Gastroesophageal sphincter (tissue), 4 donors: ENCODE measurements around the gene KIAA0930. TPM values are rescaled to one million over a fixed set of nuclear protein-coding genes. Genes with fewer than 3 reads are reported as not detected.

Experiments
- ATAC-seq: fragments of 150-250 bp; one replicate; pipeline ENCODE4 v1.9.1; 2016; ENCODE audit warnings: mild to moderate bottlenecking, moderate library complexity
- H3K27ac ChIP-seq, 4 donors: fragments of 200-600 bp; sonication (generic) in 3 of 4; 1 replicate in 3 of 4; 2 replicates in 1 of 4; pipeline ENCODE4 v1.5.1; 2016 to 2019
- H3K27me3 ChIP-seq: fragments of 200-600 bp; sonication (generic); one replicate; pipeline ENCODE4 v1.5.1; 2019
- H3K36me3 ChIP-seq, 2 donors: fragments of 200-600 bp; sonication (generic); one replicate each; pipeline ENCODE4 v1.5.1; 2019; ENCODE audit warnings: control low read depth in 1 of 2
- H3K4me1 ChIP-seq, 3 donors: fragments of 200-600 bp; sonication (generic); 1 replicate in 2 of 3; 2 replicates in 1 of 3; pipeline ENCODE4 v1.5.1; 2016 to 2019; ENCODE audit warnings: control low read depth in 2 of 3
- H3K4me3 ChIP-seq, 2 donors: fragments of 200-600 bp; sonication (generic); one replicate each; pipeline ENCODE4 v1.5.1; 2019; ENCODE audit warnings: mild to moderate bottlenecking in 1 of 2, moderate library complexity in 1 of 2
- H3K9me3 ChIP-seq, 3 donors: fragments of 200-600 bp; sonication (generic); one replicate each; pipeline ENCODE4 v1.5.1; 2017 to 2019; ENCODE audit warnings: control low read depth in 2 of 3
- EP300 ChIP-seq: sonication (generic); formaldehyde crosslinking; IDR thresholded peaks from one replicate; pipeline ENCODE4 v1.6.1; 2017; ENCODE audit warnings: antibody characterized with exemption, mild to moderate bottlenecking
- POLR2A ChIP-seq, 2 donors: fragments of 450-650 bp; IDR thresholded peaks; one replicate each; pipeline ENCODE4 v1.6.1; 2017; ENCODE audit warnings: antibody characterized with exemption in 2 of 2, mild to moderate bottlenecking in 2 of 2, moderate library complexity in 1 of 2
- POLR2AphosphoS5 ChIP-seq: sonication (generic); formaldehyde crosslinking; IDR thresholded peaks from one replicate; pipeline ENCODE4 v1.6.1; 2017; ENCODE audit warnings: antibody characterized with exemption
- WGBS, 2 donors: methylation state at CpG; one replicate each; pipeline ENCODE4 v1.1.5; 2018; ENCODE audit warnings: low coverage in 1 of 2; 5-methylcytosine and 5-hydroxymethylcytosine counted together
- total RNA-seq, 4 donors: library from RNA; depleted of rRNA; stranded (reverse); fragments of >200 nt; gene quantifications; one replicate each; pipeline ENCODE4 v1.1.0, GENCODE V29; 2016
- TF ChIP-seq, protein P1 (sequence below), 4 experiments: fragments of 200-600 bp in 2 of 4; fragments of 450-650 bp in 2 of 4; sonication (generic) in 1 of 4; IDR thresholded peaks; one replicate each; pipeline ENCODE4 v1.5.1; 2017 to 2019; ENCODE audit warnings: antibody characterized with exemption in 4 of 4, mild to moderate bottlenecking in 2 of 4, moderate library complexity in 2 of 4

KIAA0930 gene
- total RNA-seq, 4 donors from 2014 or later, result 26.1 to 54.2 (median 37.3) TPM

DNA sequence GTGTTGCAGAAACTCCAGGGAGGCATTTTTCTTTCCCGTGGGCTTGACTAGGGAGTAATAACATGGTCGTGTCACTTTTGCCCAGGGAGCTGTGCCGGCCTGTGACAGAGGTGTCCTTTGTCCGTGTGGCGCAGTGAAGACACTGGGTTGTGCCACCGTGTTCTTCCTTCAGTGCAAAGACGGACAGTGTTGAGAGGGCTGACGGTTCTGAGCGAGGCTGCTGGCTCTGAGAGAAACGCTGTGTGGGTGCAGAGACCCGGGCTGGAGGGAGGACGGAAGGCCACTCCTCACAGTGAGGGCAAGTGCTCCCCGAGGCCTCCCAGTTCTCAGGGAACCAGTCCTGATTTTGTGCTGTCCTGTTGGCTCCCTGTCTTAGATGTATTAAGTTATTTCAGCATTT, 56.7 kb downstream of the KIAA0930 start:
- H3K27me3 ChIP-seq, result no peaks in the 10 kb centered on the region
- H3K9me3 ChIP-seq, result no peaks in the 10 kb centered on the region
- H3K27ac ChIP-seq, result no peak overlapping the region
- no peak for ATAC-seq
- TF ChIP-seq POLR2AphosphoS5 (no peak), EP300 (no peak), POLR2A (IDR thresholded peaks at IDR 0.05) (no peak)
- TF ChIP-seq, protein P1, sequence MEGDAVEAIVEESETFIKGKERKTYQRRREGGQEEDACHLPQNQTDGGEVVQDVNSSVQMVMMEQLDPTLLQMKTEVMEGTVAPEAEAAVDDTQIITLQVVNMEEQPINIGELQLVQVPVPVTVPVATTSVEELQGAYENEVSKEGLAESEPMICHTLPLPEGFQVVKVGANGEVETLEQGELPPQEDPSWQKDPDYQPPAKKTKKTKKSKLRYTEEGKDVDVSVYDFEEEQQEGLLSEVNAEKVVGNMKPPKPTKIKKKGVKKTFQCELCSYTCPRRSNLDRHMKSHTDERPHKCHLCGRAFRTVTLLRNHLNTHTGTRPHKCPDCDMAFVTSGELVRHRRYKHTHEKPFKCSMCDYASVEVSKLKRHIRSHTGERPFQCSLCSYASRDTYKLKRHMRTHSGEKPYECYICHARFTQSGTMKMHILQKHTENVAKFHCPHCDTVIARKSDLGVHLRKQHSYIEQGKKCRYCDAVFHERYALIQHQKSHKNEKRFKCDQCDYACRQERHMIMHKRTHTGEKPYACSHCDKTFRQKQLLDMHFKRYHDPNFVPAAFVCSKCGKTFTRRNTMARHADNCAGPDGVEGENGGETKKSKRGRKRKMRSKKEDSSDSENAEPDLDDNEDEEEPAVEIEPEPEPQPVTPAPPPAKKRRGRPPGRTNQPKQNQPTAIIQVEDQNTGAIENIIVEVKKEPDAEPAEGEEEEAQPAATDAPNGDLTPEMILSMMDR (IDR thresholded peaks at IDR 0.05), result no peak
- WGBS, 2 donors, result 71% methylated on average over 6 of the region's 13 CpGs; no CpG with 5 or more reads in 1 of the 2 donors
- peaks cover 0 to 9% (median 0%) of the 10 kb centered on the region in 3 donors for H3K4me1 ChIP-seq
- H3K4me3 ChIP-seq, result no peak overlapping the region
- peaks cover 0 to 84% of the 10 kb centered on the region in 2 donors for H3K36me3 ChIP-seq

DNA sequence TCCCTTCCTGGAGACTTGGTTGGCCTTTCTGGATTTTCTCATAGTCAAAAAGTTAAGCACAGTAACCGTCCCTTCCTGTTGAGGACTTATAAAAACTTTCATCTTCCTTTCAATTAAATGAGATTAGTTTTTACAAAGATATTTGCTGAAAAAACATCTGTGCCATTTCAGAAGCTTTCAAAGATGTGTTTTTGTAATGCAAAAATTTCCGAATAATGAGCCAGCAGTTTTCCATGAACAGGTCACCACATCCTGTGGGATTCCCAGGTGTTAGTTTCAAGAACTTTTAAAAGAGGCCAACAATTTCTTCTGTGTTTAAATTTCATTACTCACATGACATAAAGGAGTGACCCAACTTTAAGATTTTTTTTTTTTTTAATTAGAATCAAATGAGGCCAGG, 58.9 kb downstream of the KIAA0930 start:
- WGBS, 2 donors, result 80 to 88% methylated on average over 2 of the region's 2 CpGs
- Histone ChIP-seq H3K27ac (no peak overlapping the region), H3K27me3 (no peaks in the 10 kb centered on the region), H3K36me3 (peaks cover 0 to 93% of the 10 kb centered on the region in 2 donors), H3K4me3 (no peak overlapping the region), H3K4me1 (peaks cover 0 to 9% (median 0%) of the 10 kb centered on the region in 3 donors), H3K9me3 (no peaks in the 10 kb centered on the region)
- no peak for TF ChIP-seq EP300
- no peak for ATAC-seq

DNA sequence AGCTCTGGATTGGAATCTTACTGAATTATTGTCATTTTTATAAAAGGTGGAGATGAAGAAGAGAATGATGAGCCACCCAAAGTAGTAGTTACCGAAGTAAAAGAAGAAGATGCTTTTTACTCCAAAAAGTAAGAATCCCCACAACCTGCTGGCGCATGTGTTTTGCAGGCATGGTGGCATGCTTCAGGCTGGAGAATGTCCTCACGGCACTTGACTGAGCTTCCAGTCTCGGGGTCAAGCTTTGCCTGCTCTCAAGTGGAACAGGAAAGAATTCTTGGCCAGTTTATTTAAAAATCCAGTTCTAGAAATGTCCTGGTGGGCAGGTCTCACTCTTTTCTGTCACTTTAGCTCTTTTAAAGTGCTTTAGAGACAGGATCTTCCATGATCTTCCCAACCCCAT, 59.5 kb downstream of the KIAA0930 start:
- no peak overlapping the region for H3K4me3 ChIP-seq
- H3K27me3 ChIP-seq, result no peaks in the 10 kb centered on the region
- peaks cover 0 to 97% of the 10 kb centered on the region in 2 donors for H3K36me3 ChIP-seq
- peaks cover 0 to 9% (median 0%) of the 10 kb centered on the region in 3 donors for H3K4me1 ChIP-seq
- H3K9me3 ChIP-seq, result no peaks in the 10 kb centered on the region
- no peak for ATAC-seq
- 80 to 92% methylated on average over 2 to 4 of the region's 4 CpGs for WGBS, 2 donors
- TF ChIP-seq POLR2A (IDR thresholded peaks at IDR 0.05) (no peak), POLR2AphosphoS5 (no peak), EP300 (no peak)
- TF ChIP-seq, protein P1 (IDR thresholded peaks at IDR 0.05), result no peak
- no peak overlapping the region for H3K27ac ChIP-seq

DNA sequence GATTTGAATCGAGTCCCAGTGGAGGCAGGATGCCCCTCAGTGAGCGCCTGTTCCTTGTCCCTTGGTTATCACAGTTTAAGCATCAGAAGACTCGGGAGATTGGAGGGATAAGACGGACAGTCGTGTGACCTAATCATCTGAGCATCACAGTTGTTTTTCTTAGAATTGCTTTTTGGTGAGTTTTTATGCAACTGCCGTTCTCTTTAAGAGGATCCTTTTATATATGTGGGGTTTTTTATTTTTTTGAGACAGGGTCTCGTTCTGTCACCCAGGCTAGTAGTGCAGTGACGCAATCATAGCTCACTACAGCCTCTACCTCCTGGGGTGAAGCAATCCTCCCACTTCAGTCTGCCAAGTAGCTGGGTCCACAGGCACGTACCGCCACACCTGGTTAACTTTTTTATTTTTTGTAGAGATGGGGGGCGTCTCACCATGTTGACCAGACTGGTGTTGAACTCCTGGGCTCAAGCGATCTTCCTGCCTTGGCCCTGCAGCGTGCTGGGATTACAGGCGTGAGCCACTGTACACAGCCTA, 60.5 kb downstream of the KIAA0930 start:
- Histone ChIP-seq H3K4me1 (peaks cover 0 to 9% (median 0%) of the 10 kb centered on the region in 3 donors), H3K27me3 (no peaks in the 10 kb centered on the region), H3K36me3 (peaks cover 0 to 97% of the 10 kb centered on the region in 2 donors), H3K4me3 (no peak overlapping the region), H3K27ac (no peak overlapping the region), H3K9me3 (no peaks in the 10 kb centered on the region)
- WGBS, 2 donors, result 57 to 79% methylated on average over 3 to 13 of the region's 14 CpGs
- no peak for ATAC-seq
- TF ChIP-seq POLR2AphosphoS5 (no peak), POLR2A (IDR thresholded peaks at IDR 0.05) (no peak), EP300 (no peak)
- TF ChIP-seq, protein P1 (IDR thresholded peaks at IDR 0.05), result no peak

DNA sequence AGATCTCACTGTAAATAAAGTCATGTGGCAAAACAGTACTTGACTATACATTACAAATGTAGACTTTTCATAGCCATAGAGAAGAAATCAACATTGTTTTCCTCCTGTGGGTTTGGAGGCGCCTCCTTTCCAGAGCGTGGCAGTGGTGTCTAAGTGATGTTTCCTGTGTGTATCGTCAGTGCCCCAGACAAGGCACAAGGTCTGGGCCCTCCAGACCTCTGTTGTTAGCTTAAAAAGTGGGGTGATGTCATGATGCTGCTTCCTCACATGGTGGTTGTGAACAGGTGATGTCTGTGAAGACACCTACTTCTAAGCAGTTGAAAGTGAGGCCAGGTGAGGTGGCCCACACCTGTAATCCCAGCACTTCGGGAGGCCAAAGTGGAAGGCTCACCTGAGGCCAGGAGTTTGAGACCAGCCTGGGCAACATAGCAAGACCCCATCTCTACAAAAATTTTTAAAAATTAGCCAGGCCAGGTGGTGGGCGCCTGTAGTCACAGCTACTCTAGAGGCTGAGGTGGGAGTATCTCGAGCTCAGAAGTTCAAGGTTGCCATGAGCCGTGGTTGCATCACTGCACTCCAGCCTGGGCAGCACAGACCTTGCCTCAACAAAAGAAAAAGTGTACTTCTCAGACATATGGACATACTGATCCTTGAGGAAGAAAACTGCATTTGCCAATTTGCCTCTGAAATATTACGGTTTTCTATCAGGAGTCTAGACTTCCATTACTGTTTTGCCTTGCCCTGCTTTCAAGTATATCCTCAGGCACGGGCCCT, 61.2 kb downstream of the KIAA0930 start:
- TF ChIP-seq EP300 (no peak), POLR2A (IDR thresholded peaks at IDR 0.05) (no peak), POLR2AphosphoS5 (no peak)
- TF ChIP-seq, protein P1 (IDR thresholded peaks at IDR 0.05), result no peak
- no peak overlapping the region for H3K27ac ChIP-seq
- H3K36me3 ChIP-seq, result peaks cover 0 to 97% of the 10 kb centered on the region in 2 donors
- no peaks in the 10 kb centered on the region for H3K9me3 ChIP-seq
- no peak for ATAC-seq
- WGBS, 2 donors, result 83% methylated on average over 8 of the region's 9 CpGs; no CpG with 5 or more reads in 1 of the 2 donors
- H3K4me1 ChIP-seq, result peaks cover 0 to 9% (median 0%) of the 10 kb centered on the region in 3 donors
- H3K27me3 ChIP-seq, result no peaks in the 10 kb centered on the region
- H3K4me3 ChIP-seq, result no peak overlapping the region
